Left ventricle myocardium inferior (tissue), 1 donor: Measurements from ENCODE around the gene CEP78. TPM values are rescaled to one million over a fixed set of nuclear protein-coding genes. Genes with fewer than 3 reads are reported as not detected.

ENCODE experiments used
- DNase-seq: peaks from one replicate; pipeline ENCODE4 v3.0.0-alpha.2; 2020
- H3K27ac ChIP-seq: fragments of 200-600 bp; replicated peaks from 2 replicates; pipeline ENCODE4 v1.8.0; 2021
- H3K27me3 ChIP-seq: fragments of 200-600 bp; 2 replicates; pipeline ENCODE4 v1.8.0; 2021; ENCODE audit warnings: low read depth
- H3K36me3 ChIP-seq: fragments of 200-600 bp; 2 replicates; pipeline ENCODE4 v1.8.0; 2021
- H3K4me1 ChIP-seq: fragments of 200-600 bp; 2 replicates; pipeline ENCODE4 v1.8.0; 2021
- H3K4me3 ChIP-seq: fragments of 200-600 bp; 2 replicates; pipeline ENCODE4 v1.8.0; 2021; ENCODE audit warnings: mild to moderate bottlenecking, moderate library complexity
- H3K9me3 ChIP-seq: fragments of 200-600 bp; replicated peaks from 2 replicates; pipeline ENCODE4 v1.8.0; 2021
- intact Hi-C: fragments of 100-400 bp; cut with micrococcal nuclease; formaldehyde crosslinking; loops from one replicate; pipeline ENCODE4 v1.11.0; 2022
- total RNA-seq: library from RNA; stranded (reverse); fragmentation: NEBNext Ultra II Directional; extraction: Animal tissue kit (Norgen Biotek cat#: 25700); gene quantifications from one replicate; pipeline ENCODE4 v1.2.1, GENCODE V29; 2021
- TF ChIP-seq, protein P1 (sequence below): fragments of 200-600 bp; IDR thresholded peaks from 2 replicates; pipeline ENCODE4 v1.8.0; 2021; ENCODE audit warnings: antibody characterized with exemption, mild to moderate bottlenecking, borderline replicate concordance
- donor health status: DM: no; HTN: yes; CAD: no; lungs with severe emphysema.

CEP78 gene
- total RNA-seq, 1 donor from 2014 or later, result 3.4 TPM

DNA sequence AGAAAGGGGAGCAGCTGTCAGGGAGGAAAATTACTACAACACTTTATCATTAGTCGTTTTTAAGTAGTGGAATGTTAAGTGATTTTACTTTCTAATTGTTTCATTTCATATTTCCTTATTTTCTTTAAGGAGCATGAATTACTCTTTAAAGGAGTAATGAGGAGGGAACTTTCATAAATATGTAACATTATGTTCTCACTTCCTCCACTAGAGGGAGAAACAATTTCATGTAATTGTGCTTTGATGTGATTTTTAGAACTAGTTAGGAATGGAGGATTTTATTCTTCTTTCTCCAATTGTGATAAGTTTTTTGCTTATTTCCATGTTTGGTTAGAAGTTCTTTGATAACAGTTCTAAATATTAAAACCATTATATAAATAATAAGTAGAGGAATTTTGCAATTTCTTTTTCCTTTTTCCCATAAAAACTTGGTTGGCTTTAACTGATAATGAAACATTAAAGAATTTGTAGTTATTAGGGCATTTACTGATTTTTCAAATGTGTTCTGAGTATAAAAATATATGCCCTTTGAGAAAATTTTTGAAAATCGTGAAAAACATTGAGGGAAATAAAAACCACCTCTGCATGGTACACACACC is 25.6 kb downstream of the CEP78 start:
- Histone ChIP-seq H3K4me3 (no peak overlapping the region), H3K27me3 (no peaks in the 10 kb centered on the region), H3K9me3 (no peaks in the 10 kb centered on the region), H3K36me3 (peaks cover 17% of the 10 kb centered on the region), H3K27ac (no peak overlapping the region), H3K4me1 (no peaks in the 10 kb centered on the region)
- no peak for DNase-seq
- TF ChIP-seq, protein P1, sequence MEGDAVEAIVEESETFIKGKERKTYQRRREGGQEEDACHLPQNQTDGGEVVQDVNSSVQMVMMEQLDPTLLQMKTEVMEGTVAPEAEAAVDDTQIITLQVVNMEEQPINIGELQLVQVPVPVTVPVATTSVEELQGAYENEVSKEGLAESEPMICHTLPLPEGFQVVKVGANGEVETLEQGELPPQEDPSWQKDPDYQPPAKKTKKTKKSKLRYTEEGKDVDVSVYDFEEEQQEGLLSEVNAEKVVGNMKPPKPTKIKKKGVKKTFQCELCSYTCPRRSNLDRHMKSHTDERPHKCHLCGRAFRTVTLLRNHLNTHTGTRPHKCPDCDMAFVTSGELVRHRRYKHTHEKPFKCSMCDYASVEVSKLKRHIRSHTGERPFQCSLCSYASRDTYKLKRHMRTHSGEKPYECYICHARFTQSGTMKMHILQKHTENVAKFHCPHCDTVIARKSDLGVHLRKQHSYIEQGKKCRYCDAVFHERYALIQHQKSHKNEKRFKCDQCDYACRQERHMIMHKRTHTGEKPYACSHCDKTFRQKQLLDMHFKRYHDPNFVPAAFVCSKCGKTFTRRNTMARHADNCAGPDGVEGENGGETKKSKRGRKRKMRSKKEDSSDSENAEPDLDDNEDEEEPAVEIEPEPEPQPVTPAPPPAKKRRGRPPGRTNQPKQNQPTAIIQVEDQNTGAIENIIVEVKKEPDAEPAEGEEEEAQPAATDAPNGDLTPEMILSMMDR, result peak; percentile 71
- intact Hi-C loops, result no loop called here

DNA sequence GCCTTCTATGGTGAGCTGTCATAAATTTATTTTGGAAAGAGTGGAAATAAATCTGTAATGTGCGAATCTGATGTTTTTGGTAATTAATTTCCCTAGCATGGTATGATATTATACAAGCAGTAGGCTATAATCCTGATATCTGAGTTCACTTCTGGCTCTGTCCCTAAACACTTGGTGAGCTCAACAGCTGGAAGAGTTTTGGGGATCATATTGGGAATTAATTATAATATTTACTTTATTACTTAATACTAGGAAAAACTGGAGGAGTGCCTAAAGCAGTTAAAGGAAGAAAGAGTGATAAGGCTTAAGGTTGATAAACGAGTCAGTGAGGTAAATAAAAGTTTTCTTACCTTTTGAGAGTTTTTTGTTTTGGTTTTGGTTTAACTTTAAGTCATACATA is 26.8 kb downstream of the CEP78 start:
- Histone ChIP-seq H3K4me3 (no peak overlapping the region), H3K4me1 (no peaks in the 10 kb centered on the region), H3K36me3 (peaks cover 27% of the 10 kb centered on the region), H3K9me3 (no peaks in the 10 kb centered on the region), H3K27ac (no peak overlapping the region), H3K27me3 (no peaks in the 10 kb centered on the region)
- intact Hi-C loops, result no loop called here
- TF ChIP-seq, protein P1, result no peak
- DNase-seq, result no peak

DNA sequence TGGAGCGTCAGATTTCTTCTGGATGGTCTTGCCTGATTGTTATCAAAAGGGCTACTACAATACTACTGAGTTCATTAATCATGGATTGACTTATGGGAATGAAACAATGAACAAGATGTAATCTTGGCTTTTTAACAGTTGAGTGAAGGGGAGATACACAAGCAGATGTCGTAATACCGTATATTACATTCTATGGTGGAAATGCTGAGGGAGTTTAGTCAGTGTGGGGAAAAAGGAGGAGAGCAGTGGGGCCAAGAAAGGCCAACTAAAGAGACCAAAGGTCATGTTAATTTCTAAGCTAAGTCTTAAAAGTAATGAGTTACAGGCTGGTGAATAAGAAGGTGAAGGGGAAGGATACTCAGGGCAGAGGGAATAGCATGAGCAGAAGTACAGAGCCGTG is 32.0 kb downstream of the CEP78 start:
- Histone ChIP-seq H3K36me3 (peaks cover 47% of the 10 kb centered on the region), H3K4me3 (no peak overlapping the region), H3K27me3 (no peaks in the 10 kb centered on the region), H3K9me3 (no peaks in the 10 kb centered on the region), H3K4me1 (no peaks in the 10 kb centered on the region), H3K27ac (no peak overlapping the region)
- DNase-seq, result no peak
- TF ChIP-seq, protein P1, result no peak
- intact Hi-C loops, result no loop called here

DNA sequence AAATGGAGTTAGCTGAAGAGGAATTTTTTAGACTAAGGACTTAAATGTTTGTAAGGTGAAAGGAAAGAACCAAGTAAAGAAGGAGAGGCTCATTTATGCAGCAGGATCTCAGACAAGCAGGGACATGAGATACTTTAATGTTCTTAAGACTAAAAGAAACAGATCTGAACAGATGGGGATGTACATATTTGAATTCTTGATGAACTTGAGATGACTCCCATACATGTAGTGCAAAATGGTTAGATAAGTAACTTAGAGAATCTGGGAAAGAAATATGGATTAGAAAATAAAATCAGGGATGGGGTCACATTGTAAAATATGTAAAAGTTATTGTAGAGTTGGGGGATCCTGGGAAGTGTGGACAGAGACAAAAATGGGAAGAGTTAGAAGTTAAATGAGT is 33.9 kb downstream of the CEP78 start:
- Histone ChIP-seq H3K9me3 (no peaks in the 10 kb centered on the region), H3K4me1 (no peaks in the 10 kb centered on the region), H3K36me3 (peaks cover 47% of the 10 kb centered on the region), H3K27me3 (no peaks in the 10 kb centered on the region), H3K27ac (no peak overlapping the region), H3K4me3 (no peak overlapping the region)
- no peak for DNase-seq
- intact Hi-C loops, result no loop called here
- TF ChIP-seq, protein P1, result no peak

DNA sequence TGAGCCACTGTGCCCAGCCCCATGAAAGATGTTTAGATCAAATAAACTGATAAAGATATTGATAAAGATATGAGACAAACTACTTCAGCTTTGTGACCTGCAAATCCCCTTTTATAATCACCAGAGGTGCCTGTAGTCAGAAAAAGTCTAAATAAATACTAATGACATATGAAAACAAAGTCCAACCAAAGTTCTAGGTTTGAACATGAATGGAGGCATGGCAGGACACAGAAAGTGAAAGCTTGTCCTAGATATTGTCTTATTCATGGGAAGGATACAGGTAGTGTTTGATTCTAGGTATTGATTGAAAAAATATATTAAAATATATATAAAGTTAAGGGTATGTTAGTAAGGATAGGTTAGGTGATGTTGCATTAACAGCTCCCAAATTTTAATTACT is 36.4 kb downstream of the CEP78 start:
- Histone ChIP-seq H3K4me1 (no peaks in the 10 kb centered on the region), H3K4me3 (no peak overlapping the region), H3K9me3 (no peaks in the 10 kb centered on the region), H3K27me3 (no peaks in the 10 kb centered on the region), H3K27ac (no peak overlapping the region), H3K36me3 (peaks cover 26% of the 10 kb centered on the region)
- no peak for DNase-seq
- TF ChIP-seq, protein P1, result no peak
- intact Hi-C loops, result no loop called here
